GM19035 (cell line): ENCODE data around the gene TIMP2.

Experiments used
- ATAC-seq: cut with Tn5 transposase; IDR thresholded peaks from one replicate; pipeline ENCODE4 v1.9.1; 2021; ENCODE audit not compliant: unreplicated experiment

The TIMP2 gene

GRCh38 chr17:78819806-78820792 is 105.1 kb downstream of the TIMP2 start:
- ATAC-seq = no peak

DNA sequence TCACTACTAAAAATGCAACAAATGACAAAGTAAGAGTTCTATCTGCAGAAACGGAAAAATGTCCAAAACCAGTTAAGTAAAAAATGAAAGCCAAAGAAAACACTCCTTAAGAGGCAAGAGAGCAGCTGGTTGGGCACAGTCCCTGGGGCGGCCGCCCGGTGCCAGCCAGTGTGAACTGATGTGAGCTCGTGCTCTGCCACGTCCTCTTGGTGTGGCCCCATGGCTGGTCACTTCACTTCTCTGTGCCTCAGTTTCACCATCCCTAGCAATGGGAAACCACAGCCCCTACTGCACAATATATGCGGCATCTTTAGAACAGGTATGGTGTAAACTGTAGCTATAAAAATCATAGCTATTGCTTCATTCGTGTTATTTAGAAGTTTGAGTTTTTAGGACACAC is 105.8 kb downstream of the TIMP2 start:
- no peak for ATAC-seq

- no peak for ATAC-seq
These were observed 106.3 kb downstream of the TIMP2 start for GRCh38 chr17:78818932-78819331.

- no peak for ATAC-seq
These were observed 106.9 kb downstream of the TIMP2 start for GRCh38 chr17:78818152-78818846.

DNA sequence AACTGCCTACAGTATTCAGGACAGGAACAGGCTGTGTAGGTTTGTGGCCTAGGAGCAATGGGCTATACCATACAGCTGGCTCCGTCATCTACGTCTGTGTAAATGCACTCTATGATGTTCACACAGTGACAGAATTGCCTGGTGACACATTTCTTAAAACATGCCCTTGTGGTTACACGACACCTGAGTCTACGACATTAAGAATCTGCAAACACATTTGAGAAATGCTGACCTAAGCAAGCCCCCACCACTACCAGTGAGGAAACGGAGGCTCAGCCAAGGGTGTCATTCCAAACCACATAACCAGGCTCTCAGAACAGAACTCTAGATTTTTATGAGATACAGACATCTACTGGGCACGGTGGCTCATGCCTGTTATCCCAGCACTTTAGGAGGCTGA is 108.1 kb downstream of the TIMP2 start:
- no peak for ATAC-seq

GRCh38 chr17:78815696-78816095 is 109.5 kb downstream of the TIMP2 start:
- no peak for ATAC-seq

GRCh38 chr17:78812855-78813254 is 112.3 kb downstream of the TIMP2 start:
- no peak for ATAC-seq

DNA sequence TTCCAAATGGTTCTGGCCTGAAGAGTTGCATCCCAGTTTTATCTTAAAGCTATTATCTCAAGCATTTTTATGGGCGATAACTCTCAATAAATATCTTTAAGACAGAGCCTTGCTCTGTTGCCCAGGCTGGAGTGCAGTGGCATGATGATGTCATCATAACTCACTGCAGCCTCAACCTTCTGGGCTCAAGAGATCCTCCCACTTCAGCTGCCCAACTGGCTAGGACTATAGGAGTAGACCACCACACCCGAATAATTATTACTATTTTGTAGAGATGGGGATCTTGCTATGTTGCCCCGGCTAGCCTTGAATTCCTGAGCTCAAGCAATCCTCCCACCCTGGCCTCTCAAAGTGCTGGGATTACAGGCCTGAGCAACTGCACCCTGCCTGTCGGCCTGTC is 117.0 kb downstream of the TIMP2 start:
- no peak for ATAC-seq

- ATAC-seq = no peak
These were observed 118.7 kb downstream of the TIMP2 start for GRCh38 chr17:78806451-78806850.

DNA sequence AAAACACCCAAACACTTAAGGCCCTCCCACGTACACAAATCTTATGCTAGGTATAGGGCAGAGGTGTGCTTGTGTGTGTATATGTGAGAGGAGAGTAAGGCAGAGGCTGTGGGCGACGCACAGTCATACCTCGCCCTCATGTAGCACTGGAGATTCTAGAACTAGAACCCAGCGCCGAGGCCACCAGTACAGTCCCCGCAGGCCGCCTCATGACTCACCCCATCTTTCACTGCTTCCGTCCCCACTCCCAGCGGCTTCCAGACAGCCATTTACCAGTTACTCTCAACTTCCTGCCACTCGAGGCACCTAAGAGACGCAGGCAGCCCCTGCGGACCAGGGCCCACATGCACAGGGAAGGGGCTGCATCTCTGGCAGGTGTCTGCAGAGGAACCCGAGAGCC is 119.9 kb downstream of the TIMP2 start:
- ATAC-seq = no peak

GRCh38 chr17:78804777-78805176 is 120.4 kb downstream of the TIMP2 start:
- no peak for ATAC-seq

DNA sequence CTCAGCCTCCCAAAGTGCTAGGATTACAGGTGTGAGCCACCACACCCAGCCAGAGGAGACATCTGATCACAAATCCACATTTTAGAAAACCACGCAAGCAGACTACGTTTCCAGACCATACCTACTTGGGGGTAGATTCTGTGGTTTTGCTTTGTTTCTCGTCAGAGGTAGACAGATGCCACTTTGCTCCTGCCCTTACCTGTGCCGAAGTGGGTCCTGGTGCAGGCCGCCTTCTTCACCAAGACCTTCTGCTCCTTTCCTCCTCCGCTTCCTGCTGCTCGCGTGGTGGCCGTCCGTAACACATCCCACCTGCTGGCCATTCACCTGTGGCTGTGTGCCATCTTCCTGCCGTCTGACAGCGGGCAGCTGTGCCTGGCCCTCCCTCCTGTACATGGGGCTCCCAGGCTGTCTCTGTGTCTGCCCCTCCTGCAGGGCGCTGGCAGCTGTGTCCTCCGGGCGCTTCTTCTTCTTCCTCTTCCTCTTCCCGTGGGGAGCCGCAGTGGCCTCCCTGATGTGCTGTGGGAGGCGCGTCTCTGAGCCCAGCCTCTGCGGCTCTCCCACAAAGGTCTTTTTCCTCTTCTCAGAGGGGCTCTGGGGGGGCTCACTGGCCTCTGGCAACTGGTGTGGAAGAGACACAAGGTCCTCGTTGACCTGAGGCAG is 121.9 kb downstream of the TIMP2 start:
- no peak for ATAC-seq
